NCI-H69 (cell line): ENCODE results near the gene NTRK2.
A peak's percentile ranks its signal among the peaks of the same experiment; 100 is the strongest.

ENCODE experiments used
- DNase-seq: peaks from one replicate; lab custom pipeline; 2025; lab: John Stamatoyannopoulos, UW

NTRK2 gene

DNA sequence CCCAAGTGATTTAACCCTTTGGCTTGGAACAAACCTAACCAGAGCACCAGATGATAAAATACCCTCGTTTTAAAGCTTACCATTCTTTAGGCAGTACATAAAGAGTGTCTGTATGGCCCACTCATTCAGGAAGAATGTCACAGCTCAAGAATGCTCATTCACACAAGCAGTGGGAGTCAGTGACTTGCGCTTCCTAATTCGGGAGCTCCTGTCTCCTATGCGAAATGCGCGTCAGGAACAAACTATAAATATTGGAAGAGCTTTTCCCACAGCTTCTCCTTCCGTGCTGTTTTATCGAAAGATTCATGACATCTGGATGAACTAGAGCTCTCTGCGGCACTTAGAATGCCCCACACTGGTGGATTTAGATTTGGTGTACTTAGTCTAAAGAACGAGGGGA, 66.6 kb downstream of the NTRK2 start:
- no peak for DNase-seq

DNA sequence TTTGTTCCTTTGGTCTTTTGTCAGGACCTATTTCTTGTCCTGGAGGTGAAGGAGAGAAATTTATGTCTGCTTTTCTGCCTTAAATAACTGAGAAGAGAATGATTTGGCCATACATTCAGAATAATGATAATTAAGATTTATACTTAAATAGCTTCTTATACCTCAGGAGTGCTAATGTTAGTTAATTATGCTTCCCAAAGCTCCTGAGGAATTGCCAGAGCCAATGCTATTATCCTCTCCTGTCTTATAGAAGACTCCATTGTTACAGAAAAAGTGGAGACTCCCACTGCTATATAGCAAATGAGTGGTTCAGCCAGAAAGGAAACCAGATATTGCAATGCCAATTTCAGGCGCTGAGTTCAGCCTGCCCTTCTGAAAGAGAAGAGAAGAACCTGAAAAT, 67.0 kb downstream of the NTRK2 start:
- no peak for DNase-seq

DNA sequence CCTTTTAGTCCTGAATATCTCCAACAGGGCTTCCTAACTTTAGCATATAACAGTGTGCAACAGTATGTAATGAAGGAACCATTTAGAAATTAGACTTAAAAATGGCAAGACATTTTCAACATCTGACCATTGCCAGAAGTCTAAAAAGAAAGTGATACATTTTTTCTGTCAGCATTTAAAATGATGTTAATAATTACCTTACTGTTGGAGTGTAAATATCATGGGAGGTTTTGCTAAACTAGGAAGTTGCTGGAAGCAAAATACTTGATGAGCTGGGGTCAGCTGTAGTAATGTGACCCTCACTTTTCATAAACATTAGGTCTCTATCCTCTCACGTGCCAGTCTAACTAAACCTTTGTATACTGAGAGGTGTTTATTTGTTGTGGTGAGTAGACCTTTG, 68.8 kb downstream of the NTRK2 start:
- DNase-seq: no peak

DNA sequence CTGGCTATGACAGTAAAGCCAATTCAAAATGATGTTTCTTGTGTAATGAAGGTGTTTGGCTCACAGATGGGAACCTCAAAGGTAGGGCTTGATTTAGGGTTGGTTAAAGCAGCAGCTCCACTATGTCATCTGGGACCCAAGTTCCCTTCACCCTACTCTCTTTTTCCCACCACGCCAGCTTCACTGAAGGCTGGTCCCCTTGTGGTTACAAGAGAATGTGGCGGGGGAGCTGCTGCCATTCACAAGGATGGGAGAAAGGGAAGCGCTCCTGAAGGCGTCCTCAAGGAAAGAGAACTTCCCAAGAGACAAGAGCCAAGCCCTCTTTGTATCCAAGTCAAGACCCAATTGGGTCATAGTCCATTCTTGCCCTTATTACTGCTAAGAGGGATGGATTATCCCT, 72.7 kb downstream of the NTRK2 start:
- no peak for DNase-seq

DNA sequence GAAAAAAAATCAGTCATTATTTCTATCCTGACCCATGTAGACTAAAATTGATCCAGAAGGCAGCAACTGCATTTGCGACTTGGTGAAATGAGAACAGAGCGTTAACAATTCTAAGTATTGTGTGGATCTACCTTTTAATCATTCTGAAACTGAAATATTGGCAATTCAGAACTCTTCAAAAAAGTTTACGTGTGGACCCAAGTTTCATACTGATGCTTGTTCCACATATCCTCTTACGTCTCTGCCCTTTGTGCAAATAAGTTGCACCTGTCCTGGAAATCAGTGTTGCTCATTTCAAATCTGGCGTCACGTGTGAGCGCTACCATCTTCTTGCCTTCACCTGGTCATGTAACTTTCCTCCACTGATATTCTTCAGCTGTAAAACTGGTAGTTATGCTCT, 74.7 kb downstream of the NTRK2 start:
- DNase-seq: no peak

DNA sequence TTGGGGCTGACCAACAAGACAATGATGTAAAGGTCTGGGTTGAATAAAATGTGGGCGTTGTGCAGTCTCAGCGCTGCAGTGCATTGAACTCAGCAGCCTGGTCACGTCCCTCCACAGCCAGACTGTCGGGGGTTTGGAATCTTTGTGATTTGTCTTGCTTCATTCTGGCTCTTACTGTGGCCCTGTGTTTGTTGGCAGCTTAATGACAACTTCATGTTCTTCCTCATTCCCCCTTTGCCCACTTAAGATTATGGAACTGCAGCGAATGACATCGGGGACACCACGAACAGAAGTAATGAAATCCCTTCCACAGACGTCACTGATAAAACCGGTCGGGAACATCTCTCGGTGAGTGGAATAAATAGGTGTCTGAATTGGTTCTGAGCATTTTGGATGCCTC, 75.2 kb downstream of the NTRK2 start:
- no peak for DNase-seq

DNA sequence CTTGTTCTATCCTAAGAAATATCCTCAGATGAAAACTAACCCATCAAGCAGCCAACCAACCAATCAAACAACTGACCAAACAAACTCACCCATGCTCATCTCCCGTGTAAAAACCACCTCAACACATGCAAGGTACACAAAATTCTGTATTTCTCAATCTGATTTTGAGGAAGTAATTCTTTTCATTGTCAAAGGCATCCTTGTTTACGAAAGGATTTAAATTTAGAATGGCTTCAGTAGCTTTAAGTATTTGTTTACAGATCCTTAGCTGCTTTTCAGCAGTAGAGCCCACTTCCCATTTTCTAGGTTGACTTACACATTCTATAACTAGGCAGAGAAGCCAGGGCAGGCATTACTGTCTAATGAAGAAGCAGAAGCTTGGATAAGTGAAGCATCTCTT, 78.6 kb downstream of the NTRK2 start:
- no peak for DNase-seq

DNA sequence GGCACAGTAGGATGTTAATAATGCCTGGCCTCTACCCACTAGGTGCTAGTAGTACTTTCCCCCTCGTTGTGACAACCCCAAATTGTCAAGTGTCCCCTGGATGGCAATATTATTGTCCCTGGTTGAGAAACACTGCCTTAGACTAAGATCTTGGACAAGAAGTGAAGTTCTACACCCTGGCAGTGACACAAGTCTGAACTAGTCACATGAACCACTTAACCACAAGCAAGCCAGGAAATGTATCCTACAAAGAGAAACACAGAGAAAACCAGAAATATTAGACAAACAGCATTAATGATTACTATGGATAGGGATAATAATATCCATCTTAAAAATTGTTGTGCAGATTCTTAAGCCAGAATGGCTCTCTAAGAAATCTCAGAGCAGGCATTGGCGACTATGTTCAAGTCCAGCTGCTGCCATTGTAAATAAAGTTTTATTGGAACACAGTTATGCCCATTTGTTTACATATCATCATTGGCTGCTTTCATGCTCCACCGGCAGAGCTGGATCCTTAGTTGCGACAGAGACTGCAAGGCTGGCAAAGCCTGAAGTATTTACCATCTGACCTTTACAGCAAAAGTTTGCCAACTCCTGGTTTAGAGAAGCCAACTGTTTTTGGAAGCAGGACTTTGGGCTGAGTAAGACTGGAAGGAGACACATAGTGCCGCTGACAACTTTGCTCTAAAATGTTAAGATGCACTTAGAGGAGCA, 80.8 kb downstream of the NTRK2 start:
- DNase-seq: no peak

DNA sequence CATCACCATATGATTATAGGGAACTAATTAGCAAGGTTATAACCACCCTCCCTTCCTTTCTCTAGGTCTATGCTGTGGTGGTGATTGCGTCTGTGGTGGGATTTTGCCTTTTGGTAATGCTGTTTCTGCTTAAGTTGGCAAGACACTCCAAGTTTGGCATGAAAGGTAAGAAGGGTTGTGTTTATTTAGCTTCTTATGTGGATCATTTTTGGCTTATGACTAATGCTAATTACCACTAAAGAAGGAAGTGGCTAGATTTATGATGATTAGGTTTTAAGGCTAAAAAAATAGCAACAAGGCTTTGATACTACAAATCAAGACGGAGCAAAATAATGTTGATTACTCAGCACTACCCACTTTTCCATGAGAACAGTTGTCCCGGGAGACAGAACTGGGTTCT, 82.4 kb downstream of the NTRK2 start:
- peak; percentile 45 for DNase-seq

DNA sequence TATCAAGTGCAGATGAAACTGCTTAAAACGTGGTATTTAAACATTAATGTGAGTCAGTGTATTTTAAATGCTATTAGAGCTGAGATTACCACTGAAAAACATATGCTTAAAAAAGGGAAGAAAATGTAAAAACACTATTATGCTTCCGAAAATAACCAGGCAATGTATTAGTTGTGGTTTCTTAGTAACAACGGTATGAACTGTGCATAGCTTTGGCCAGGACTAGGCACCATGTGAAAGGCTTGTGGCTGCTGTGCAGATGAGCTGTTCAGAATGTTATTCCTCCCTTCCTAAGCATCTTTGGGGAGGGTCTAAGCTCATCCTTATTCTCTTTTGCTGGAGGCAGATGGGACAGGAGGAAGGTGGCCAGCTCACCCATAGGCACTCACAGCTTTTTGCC, 84.9 kb downstream of the NTRK2 start:
- no peak for DNase-seq

DNA sequence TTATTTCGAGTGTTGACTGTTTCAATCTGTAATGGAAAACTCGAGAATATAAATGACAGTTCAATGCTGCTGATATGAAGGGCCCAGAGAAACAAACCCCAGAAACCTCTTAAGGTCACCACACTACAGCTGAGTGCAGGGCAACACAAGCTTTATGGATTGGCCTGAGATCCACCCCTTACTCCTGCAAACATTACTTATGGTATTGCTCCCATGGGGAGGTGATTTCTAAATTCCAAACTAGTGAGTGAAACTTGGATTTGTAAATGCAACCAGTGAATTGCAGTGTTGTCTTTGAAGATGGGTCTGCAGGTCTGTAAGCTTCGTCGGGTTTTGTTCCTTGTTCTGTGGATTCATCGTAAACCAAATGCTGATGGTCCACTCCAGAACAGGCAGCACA, 85.4 kb downstream of the NTRK2 start:
- no peak for DNase-seq

DNA sequence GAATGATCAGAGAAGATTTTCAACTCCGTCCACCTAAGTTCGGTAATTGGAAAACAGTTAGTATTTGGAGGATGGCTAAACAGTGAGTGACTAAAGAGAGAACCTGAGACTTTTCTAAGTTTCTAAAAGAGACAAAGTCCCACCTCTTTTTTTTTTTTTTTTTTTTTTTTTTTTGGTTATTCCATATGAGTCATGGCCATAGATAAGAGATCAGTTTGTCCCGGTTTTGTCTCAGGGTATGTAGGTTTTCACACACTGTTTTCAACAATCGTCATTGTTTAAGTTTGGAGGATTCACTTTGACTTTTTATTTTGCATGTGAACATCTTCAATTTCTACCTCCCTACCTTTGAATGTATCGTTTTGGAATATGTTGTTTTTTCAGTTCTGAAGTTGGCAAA, 85.9 kb downstream of the NTRK2 start:
- no peak for DNase-seq

DNA sequence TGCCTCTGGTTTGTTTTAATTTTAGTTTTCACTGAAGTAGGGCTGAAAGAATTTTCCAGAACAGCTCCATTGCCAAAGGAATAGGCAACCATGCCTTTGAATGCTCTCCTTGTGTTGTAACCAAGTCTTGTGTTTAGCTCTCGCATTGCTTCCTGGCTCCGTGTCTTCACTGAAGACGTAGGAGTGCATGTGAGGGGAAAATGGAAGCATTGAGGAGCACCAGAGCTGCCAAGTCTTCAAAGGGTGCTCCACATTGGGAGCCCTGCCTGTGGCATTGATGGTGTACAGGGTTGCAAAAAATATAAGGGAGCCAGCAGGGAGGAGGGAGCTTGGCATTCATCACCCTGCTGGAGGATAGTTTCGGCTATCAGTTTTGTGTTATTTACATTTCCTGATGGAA, 86.6 kb downstream of the NTRK2 start:
- no peak for DNase-seq

DNA sequence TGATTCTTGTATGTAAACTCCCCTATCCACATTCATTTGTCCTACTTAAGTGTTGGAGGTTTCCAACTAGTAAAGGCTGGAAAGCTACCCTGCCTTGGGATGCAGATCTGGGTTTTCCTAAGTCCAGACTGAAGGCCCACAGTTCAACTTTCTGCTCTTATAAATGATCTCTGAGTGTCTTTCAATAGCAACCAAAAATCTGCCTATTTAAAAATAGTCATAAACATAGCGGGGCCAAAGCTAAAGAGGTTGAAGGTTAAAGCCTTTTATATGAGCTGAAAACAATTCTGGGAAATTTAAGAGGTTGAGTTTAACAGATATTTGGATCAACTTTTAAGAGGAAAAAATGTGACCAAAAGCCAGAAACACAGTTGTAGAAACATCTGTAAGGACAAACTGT, 87.2 kb downstream of the NTRK2 start:
- no peak for DNase-seq

DNA sequence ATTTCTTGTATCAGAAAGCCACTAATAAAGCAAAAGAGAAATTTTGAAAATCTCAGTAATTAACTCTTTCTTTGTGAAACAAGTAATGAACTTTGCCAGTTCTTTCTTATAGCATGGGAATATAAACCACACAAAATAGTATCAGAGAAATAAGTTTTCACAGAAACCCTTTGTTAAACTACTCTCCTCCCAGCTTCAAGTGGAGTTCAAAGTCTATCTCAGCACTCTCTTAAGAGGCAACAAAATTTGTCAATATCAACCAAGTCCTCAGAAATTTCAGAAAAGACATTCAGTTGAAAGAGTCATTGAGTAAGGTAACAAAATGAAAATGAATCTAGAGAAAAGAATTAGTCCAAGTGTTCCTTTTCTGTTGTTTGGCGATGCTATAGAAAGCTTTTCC, 89.3 kb downstream of the NTRK2 start:
- DNase-seq: no peak

DNA sequence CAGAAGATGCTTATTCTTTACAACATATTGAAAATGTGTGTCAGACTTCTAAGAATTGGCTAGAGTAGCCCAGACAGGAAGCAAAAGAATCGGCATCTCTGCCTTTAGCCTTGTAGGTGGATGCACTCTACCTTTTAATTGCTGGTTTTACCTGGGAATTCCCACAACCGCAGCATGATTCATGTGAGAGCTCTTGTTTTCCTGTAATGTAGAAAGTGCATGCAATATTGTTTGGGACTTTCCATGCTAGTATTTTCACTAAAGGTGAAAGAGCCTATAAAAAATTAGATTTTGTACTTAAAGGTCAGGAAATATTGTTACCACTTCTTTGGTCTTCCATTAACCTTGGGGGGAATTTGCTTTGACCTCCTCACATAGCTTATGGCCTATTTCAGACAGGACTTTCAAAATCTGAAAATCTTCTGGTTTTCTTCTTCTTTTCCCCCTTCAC, 89.8 kb downstream of the NTRK2 start:
- peak; percentile 16 for DNase-seq

DNA sequence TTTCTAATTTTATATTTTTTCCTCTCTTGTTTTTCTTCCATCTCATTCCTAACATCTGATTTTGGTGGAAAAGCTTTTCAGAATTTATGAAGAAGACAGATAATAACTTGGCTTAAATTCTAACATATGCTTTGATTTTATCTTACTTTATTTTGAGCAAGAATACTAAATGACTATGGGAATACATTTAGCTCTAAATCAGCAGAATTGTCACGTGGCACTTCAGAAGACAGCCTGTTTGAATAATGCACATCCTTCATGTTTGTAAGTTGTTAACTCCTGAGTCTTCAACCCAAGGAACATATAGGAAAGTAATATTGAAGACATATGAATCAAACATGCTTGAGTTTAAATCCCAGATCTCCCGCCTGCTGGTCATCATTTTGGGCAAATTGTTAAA, 90.3 kb downstream of the NTRK2 start:
- DNase-seq: no peak

DNA sequence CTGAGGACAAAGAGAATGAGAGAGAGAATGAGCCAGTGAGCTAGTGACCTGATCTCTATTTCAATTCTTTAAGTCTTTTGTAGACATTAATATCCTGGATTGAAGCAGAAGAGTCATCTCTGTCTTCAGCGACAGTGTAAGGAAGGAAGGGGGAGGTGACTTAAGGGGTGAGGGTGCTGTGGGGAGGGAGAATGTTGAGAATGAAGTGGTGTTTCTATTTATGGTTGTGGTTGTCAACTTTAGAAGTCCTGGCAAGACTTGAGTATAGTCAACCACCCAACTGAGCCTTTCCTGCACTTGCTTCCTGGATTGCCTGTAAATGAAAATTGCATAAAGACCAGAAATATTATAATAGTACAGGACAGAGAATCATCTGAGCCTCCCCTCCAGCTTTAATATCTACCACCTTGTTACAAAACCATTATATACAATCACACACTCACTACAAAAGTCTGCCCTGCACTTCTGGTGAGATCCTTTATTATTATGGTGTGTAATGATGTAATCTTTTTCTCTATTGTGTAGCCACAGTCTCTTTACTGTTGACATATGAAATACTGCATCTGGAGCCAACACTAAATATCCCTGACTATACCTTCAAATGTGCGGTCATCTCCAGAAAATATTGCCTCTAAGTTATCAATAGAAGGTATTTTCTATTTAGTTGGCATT, 91.7 kb downstream of the NTRK2 start:
- DNase-seq: no peak

DNA sequence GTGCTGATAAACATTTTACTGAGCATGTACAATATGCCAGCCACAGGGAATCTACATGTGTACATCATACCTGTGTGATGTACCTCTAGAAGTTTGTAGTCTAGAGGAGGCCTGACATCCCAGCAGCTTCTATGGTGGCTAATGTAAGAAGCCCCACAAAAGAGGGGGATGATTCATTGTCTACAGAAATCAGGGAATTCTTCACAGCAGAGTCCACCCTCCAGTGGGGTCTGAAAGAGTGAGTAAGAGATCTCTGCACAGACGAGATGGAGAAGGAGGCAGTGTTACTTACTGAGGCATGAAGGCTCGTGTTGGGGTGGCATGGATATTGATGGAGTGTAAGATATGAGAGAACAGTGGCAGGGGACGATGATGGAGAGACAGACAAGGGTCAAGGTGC, 103.0 kb downstream of the NTRK2 start:
- DNase-seq: no peak

DNA sequence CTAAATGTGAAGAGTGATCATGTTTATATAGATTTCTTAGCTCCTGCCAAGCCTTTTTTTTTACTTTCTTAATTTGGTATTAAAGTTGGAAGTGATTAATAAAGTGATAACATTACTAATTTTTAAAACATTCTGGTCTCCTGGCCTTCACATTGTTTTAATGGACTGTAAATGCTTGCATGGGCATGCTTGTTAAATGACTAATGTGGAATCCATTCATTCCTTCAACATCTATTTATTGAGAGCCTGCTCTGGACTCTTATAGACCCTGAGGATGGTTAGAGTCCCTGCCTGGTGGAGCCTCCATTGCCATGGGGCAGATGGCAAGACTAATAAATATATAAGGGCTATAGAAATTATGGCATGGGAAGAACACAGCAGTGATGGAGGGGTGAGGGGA, 103.5 kb downstream of the NTRK2 start:
- no peak for DNase-seq

DNA sequence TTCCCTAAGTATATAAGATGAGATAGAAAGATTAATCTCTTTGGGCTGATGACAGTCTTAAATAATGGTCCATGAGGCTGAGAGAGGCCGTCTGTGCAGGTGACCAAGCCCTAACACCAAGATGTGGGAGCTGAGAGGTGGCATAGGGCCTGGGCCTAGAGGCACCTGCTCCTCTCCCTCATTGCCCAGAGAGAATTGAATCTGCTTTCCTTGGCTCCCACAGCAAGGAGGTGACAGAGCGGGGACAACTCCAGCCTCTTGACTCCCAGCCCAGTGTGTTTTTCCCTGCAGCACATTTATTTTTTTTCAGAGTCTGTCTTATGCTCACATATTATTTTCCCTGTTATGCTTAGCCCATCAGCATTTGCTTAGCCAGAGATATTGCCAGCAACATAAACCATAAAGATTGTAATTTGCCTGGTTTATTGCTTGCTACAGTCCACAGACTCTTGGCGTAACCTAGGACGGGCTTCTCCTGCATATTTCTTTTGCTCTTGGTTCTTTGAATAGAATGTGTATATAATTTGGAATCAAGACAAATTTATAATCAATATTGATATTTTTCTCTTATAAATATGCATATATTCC, 105.6 kb downstream of the NTRK2 start:
- DNase-seq: no peak

DNA sequence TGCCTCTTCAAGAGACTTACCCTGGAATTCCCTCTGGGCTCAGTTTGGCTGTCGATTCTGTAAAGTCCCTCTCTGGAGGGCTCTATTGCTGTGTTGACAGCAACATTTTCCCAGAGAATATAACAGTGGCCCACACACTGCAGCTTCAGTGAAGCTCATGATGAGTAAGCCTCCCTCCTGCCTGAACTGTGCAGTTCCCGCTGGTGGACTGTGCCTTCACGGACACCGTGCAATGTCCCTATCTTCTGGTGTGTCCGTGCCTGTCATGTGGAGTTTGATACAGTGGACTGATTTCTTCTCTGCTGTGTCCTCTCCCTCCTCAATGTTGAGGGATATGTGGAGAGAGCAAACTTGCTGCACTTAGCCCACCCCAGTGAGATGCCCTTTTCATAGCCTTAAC, 109.0 kb downstream of the NTRK2 start:
- no peak for DNase-seq

DNA sequence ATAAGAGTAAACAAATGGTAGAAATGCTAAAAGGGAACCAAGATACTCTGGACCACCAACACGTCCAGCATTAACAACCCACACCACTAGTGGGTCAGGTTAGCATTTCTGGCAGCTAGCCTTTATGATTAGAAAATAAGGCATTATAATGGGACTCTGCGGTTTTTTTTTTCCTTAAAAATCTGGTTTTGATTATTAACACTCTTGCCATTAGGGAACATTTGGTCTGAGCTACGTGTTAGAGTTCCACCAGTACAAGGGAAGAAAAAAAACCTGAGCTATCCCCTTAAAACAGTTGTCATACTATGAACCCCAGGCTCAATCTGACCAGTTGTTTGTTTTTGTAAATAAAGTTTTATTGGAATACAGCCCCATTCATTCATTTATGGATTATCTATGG, 110.4 kb downstream of the NTRK2 start:
- no peak for DNase-seq

DNA sequence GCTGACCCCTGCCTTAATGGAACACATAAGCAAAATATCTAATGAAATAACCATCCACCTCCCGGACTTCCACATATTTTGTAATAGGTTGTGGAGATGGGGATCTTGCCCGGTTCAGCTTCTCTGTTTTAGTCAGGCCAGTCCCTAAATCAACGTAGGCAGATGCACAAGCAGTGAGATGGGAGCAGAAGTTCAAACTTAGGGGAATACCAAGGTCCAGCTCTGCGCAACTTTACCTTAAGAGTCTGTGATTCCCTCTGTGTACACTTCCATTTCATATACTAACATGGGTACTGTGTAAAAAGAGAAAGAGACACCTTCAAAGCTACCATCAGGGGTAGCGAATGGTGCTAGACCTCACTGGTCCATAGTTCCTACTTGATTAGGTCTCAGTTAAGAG, 110.9 kb downstream of the NTRK2 start:
- DNase-seq: no peak
